ENCODE data around the gene ST7L. TPM values are rescaled to one million over a fixed set of nuclear protein-coding genes. Genes with fewer than 3 reads are reported as not detected.
A peak's percentile ranks its signal among the peaks of the same experiment; 100 is the strongest.

ST7L gene
- total RNA-seq, 1 donor: 18.5 TPM

DNA sequence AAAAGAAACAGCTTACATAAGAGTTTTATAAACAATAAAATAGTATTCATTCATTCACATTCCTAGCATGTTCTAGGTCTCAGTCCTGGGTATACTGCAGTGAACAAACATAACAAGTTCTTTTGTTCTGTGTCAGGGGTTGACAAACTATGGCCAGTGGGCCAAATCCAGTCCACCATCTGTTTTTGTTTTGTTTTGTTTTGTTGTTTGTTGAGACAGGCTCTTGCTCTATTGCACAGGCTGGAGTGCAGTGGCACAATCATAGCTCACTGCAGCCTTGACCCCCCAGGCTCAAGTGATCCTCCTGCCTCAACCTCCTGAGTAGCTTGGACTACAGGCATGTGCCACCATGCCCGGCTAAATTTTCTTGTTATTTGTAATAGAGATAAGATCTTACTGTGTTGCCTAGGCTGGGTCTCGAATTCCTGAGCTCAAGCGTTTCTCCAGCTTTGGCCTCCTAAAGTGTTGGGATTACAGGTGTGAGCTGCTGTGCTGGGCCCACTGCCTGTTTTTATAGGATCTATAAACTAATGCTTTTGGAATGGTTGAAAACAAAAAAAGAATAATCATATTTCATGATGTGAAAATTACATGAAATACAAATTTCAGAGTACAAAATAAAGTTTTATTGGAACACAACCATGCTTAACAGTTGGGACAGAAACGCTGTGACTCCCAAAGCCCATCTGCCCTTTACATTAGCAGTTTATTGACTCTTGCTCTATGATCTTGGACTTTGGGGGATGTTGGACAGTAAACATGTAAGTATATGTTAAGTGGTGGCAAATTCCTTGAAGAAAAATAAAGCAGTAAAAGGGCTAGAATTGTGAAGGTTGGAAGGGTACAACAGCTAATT is 18.5 kb upstream of the ST7L start:
- Histone ChIP-seq H3K4me3 (ENCODE audit: insufficient read depth, low read length) (no peak overlapping the region), H3K79me2 (ENCODE audit: insufficient read depth, low read length) (peaks cover 85% of the 10 kb centered on the region), H4K20me1 (ENCODE audit: insufficient read depth, low read length) (peaks cover 48% of the 10 kb centered on the region), H2AFZ (ENCODE audit: low read length) (no peak overlapping the region), H3K36me3 (ENCODE audit: insufficient read depth, low read length) (no peaks in the 10 kb centered on the region), H3K4me2 (ENCODE audit: insufficient read depth, low read length) (peak overlapping the region; percentile 24), H3K27ac (ENCODE audit: low read depth, low read length) (peak overlapping the region; percentile 38), H3K9me3 (ENCODE audit: low read depth, low read length) (no peaks in the 10 kb centered on the region), H3K4me1 (ENCODE audit: insufficient read depth, low read length) (peaks cover 20% of the 10 kb centered on the region), H3K27me3 (ENCODE audit: insufficient read depth, low read length) (no peaks in the 10 kb centered on the region)
- TF ChIP-seq, protein P1, sequence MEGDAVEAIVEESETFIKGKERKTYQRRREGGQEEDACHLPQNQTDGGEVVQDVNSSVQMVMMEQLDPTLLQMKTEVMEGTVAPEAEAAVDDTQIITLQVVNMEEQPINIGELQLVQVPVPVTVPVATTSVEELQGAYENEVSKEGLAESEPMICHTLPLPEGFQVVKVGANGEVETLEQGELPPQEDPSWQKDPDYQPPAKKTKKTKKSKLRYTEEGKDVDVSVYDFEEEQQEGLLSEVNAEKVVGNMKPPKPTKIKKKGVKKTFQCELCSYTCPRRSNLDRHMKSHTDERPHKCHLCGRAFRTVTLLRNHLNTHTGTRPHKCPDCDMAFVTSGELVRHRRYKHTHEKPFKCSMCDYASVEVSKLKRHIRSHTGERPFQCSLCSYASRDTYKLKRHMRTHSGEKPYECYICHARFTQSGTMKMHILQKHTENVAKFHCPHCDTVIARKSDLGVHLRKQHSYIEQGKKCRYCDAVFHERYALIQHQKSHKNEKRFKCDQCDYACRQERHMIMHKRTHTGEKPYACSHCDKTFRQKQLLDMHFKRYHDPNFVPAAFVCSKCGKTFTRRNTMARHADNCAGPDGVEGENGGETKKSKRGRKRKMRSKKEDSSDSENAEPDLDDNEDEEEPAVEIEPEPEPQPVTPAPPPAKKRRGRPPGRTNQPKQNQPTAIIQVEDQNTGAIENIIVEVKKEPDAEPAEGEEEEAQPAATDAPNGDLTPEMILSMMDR (IDR thresholded peaks at IDR 0.05; ENCODE audit: extremely low read depth, low read depth, low read length): no peak
- no peak for DNase-seq (ENCODE audit: insufficient read length, low spot score, missing footprints)

DNA sequence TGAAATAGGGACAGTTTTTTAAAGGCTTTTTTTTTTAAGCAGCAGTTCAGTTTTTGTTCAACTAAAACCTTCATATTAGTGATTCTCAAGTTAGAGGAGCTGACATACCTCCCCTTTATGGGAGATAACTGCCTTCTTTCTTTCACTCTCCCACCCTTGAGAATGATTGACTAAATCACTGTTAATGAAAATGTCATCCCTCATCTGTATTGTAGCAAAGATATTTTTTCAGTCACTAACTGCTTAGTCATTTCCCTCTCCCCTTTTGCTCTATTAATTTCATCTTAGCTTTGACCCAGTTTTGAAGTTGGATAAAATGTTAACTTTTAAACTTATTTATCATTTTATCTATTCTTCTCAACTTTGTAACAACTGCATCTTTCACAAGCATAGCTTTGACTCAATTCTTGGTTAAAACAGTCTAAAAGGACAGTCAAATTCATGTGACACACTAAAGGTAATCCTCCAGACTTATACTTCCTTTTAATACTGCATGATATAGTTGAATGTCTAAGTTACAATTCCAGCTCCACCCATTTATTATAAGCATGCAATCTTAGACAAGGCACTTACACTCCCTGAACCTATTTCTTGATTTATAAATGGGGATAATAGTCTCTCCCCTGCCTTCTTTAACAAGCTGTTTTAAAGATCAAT is 17.8 kb upstream of the ST7L start:
- peak; percentile 66 for DNase-seq (ENCODE audit: insufficient read length, low spot score, missing footprints)
- no peak overlapping the region for H3K4me3 ChIP-seq (ENCODE audit: insufficient read depth, low read length)
- H3K36me3 ChIP-seq (ENCODE audit: insufficient read depth, low read length): peaks cover under 1% of the 10 kb centered on the region
- peak overlapping the region; percentile 38 for H3K27ac ChIP-seq (ENCODE audit: low read depth, low read length)
- H3K79me2 ChIP-seq (ENCODE audit: insufficient read depth, low read length): peaks cover 86% of the 10 kb centered on the region
- H4K20me1 ChIP-seq (ENCODE audit: insufficient read depth, low read length): peaks cover 53% of the 10 kb centered on the region
- H2AFZ ChIP-seq (ENCODE audit: low read length): no peak overlapping the region
- TF ChIP-seq, protein P1 (IDR thresholded peaks at IDR 0.05; ENCODE audit: extremely low read depth, low read depth, low read length): no peak
- peaks cover 20% of the 10 kb centered on the region for H3K4me1 ChIP-seq (ENCODE audit: insufficient read depth, low read length)
- H3K27me3 ChIP-seq (ENCODE audit: insufficient read depth, low read length): no peaks in the 10 kb centered on the region
- H3K4me2 ChIP-seq (ENCODE audit: insufficient read depth, low read length): peak overlapping the region; percentile 24
- H3K9me3 ChIP-seq (ENCODE audit: low read depth, low read length): no peaks in the 10 kb centered on the region

DNA sequence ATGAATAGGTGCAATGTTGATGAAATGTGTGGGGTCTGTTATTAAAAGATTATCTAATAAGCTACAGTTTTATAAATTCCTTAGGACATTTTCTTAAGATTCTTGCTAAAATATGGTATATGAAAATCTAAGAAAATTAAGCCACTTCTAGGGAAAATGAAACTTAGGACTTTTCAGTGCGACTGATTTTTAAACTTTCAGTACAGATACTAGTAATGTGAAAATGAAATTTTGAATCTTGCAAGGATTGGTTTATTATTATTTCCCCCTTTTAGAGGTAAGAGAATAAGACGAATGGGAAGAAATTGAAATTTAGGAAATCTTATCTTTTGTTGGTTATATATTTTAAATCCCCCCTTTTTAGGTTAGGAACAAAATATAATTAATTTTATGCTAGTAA is 17.1 kb upstream of the ST7L start:
- H3K4me3 ChIP-seq (ENCODE audit: insufficient read depth, low read length): no peak overlapping the region
- DNase-seq (ENCODE audit: insufficient read length, low spot score, missing footprints): no peak
- peaks cover 54% of the 10 kb centered on the region for H4K20me1 ChIP-seq (ENCODE audit: insufficient read depth, low read length)
- peaks cover 87% of the 10 kb centered on the region for H3K79me2 ChIP-seq (ENCODE audit: insufficient read depth, low read length)
- no peaks in the 10 kb centered on the region for H3K27me3 ChIP-seq (ENCODE audit: insufficient read depth, low read length)
- TF ChIP-seq, protein P1 (IDR thresholded peaks at IDR 0.05; ENCODE audit: extremely low read depth, low read depth, low read length): no peak
- H3K27ac ChIP-seq (ENCODE audit: low read depth, low read length): no peak overlapping the region
- H2AFZ ChIP-seq (ENCODE audit: low read length): no peak overlapping the region
- H3K4me2 ChIP-seq (ENCODE audit: insufficient read depth, low read length): no peak overlapping the region
- peaks cover 3% of the 10 kb centered on the region for H3K36me3 ChIP-seq (ENCODE audit: insufficient read depth, low read length)
- H3K9me3 ChIP-seq (ENCODE audit: low read depth, low read length): no peaks in the 10 kb centered on the region
- peaks cover 20% of the 10 kb centered on the region for H3K4me1 ChIP-seq (ENCODE audit: insufficient read depth, low read length)

DNA sequence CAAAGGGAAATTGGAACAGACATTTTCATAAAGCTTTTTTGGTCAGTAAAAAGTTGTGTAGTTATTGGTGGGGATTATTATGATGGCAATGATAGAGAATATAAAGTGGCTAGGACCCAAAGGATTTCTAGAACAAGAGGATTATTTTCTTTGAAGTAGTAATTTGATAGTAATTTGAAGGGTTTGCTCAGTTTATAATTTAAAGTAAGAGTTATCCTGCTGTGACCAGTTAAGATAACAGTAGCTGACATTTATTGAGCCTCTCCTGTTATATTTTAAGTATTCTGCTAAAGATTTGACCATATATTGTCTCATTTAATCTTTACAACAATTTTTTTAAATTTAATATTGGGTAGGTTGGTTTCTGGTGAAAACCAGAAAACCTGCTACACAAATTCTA is 15.4 kb upstream of the ST7L start:
- Histone ChIP-seq H3K27me3 (ENCODE audit: insufficient read depth, low read length) (no peaks in the 10 kb centered on the region), H3K27ac (ENCODE audit: low read depth, low read length) (no peak overlapping the region), H4K20me1 (ENCODE audit: insufficient read depth, low read length) (peaks cover 59% of the 10 kb centered on the region), H3K4me2 (ENCODE audit: insufficient read depth, low read length) (no peak overlapping the region), H2AFZ (ENCODE audit: low read length) (no peak overlapping the region), H3K36me3 (ENCODE audit: insufficient read depth, low read length) (peaks cover 6% of the 10 kb centered on the region), H3K9me3 (ENCODE audit: low read depth, low read length) (no peaks in the 10 kb centered on the region), H3K4me1 (ENCODE audit: insufficient read depth, low read length) (peaks cover 20% of the 10 kb centered on the region), H3K79me2 (ENCODE audit: insufficient read depth, low read length) (peaks cover 98% of the 10 kb centered on the region), H3K4me3 (ENCODE audit: insufficient read depth, low read length) (no peak overlapping the region)
- DNase-seq (ENCODE audit: insufficient read length, low spot score, missing footprints): no peak
- TF ChIP-seq, protein P1 (IDR thresholded peaks at IDR 0.05; ENCODE audit: extremely low read depth, low read depth, low read length): no peak

Data from osteoblast (primary cell).